ENCODE results near the gene U2SURP. TPM values are rescaled to one million over a fixed set of nuclear protein-coding genes. Genes with fewer than 3 reads are reported as not detected.

The U2SURP gene
- total RNA-seq, 1 experiment from 2014 or later: 168 TPM

- Histone ChIP-seq H2AK5ac (ENCODE audit: insufficient read length, low read length) (no peak overlapping the region), H2BK120ac (ENCODE audit: low read depth, low read length, poor library complexity, severe bottlenecking) (no peak overlapping the region), H3K27me3 (ENCODE audit: insufficient read depth, low read length) (no peaks in the 10 kb centered on the region), H3K9me3 (ENCODE audit: control insufficient read depth, low read depth, low read length) (no peaks in the 10 kb centered on the region), H2BK5ac (ENCODE audit: insufficient read length, low read length) (no peak overlapping the region), H3K79me1 (ENCODE audit: insufficient read depth, low read depth, low read length, poor library complexity, severe bottlenecking) (no peaks in the 10 kb centered on the region), H3T11ph (ENCODE audit: low read length) (no peak overlapping the region), H2BK12ac (ENCODE audit: insufficient read length, low read depth, low read length) (no peak overlapping the region), H3K9ac (ENCODE audit: extremely low read depth, insufficient read length, low read length) (no peak overlapping the region), H3K79me2 (ENCODE audit: insufficient read depth, low read length) (no peaks in the 10 kb centered on the region), H3K14ac (ENCODE audit: insufficient read depth, low read length) (no peak overlapping the region), H4K20me1 (ENCODE audit: control insufficient read depth, insufficient read depth, insufficient read length) (no peaks in the 10 kb centered on the region), H2BK15ac (ENCODE audit: low read depth, low read length) (no peak overlapping the region), H4K91ac (ENCODE audit: insufficient read length, low read depth, low read length) (no peak overlapping the region), H3K4me1 (ENCODE audit: insufficient read depth, low read length) (no peaks in the 10 kb centered on the region), H3K23me2 (ENCODE audit: insufficient read length, low read depth, low read length, poor library complexity, severe bottlenecking) (no peaks in the 10 kb centered on the region), H3K4me2 (ENCODE audit: insufficient read depth, insufficient read length, low read length) (no peak overlapping the region), H3K56ac (ENCODE audit: insufficient read length, low read depth, low read length) (no peak overlapping the region), H3K27ac (ENCODE audit: insufficient read length, low read depth, low read length) (no peak overlapping the region), H3K4ac (ENCODE audit: low read depth, low read length) (no peak overlapping the region), H3K18ac (ENCODE audit: insufficient read length, low read depth, low read length) (no peak overlapping the region), H4K5ac (ENCODE audit: insufficient read length, low read depth, low read length) (no peak overlapping the region), H3K23ac (ENCODE audit: insufficient read length, low read depth, low read length) (no peak overlapping the region), H4K8ac (replicated peaks; ENCODE audit: insufficient read length, low read depth, low read length) (no peak overlapping the region), H2AFZ (ENCODE audit: low read length) (no peak overlapping the region), H2BK20ac (ENCODE audit: low read depth, low read length, poor library complexity, severe bottlenecking) (no peak overlapping the region)
- no peaks in the 10 kb centered on the region; the same call in 1 of the 2 replicates for H3K27me3 Mint-ChIP-seq (ENCODE audit: low read depth)
- TF ChIP-seq CTCF (conservative IDR thresholded peaks at IDR 0.05): no peak
- no peak overlapping the region for H3K27ac Mint-ChIP-seq
- peaks cover 10 to 11% of the 10 kb centered on the region in 2 experiments for H3K9me3 Mint-ChIP-seq
- peaks cover 8 to 9% (median 8%) of the 10 kb centered on the region in 3 experiments for H3K36me3 Mint-ChIP-seq (ENCODE audit: insufficient read depth in 1 of 3, low read depth in 3 of 3)
- no CpG with 5 or more reads among the region's 1 CpG for WGBS (ENCODE audit: extremely low coverage, insufficient read length, low lambda C conversion rate)
- DNase-seq: no peak
- H3K4me1 Mint-ChIP-seq: no peaks in the 10 kb centered on the region
- H3K4me3 Mint-ChIP-seq: no peak overlapping the region
Observed at GRCh38 chr3:143081365-143081764, 80.0 kb downstream of the U2SURP start.

Data from H9 (cell line).